Transverse colon (tissue), 4 donors: Measurements from ENCODE around the gene DNAJC5. TPM values are rescaled to one million over a fixed set of nuclear protein-coding genes. Genes with fewer than 3 reads are reported as not detected.
A peak's percentile ranks its signal among the peaks of the same experiment; 100 is the strongest.

ENCODE experiments used
- DNase-seq: peaks from one replicate; pipeline ENCODE4 v3.0.0-alpha.2; 2019
- H3K27ac ChIP-seq, 4 donors: fragments of 200-600 bp; sonication (generic); 2 replicates each; pipeline ENCODE4 v1.5.1; 2016 to 2018; ENCODE audit warnings: inconsistent platforms in 4 of 4
- H3K27me3 ChIP-seq: fragments of 200-600 bp; sonication (generic); 2 replicates; pipeline ENCODE4 v1.5.1; 2017; ENCODE audit warnings: inconsistent platforms
- H3K36me3 ChIP-seq, 4 donors: fragments of 200-600 bp; sonication (generic); 2 replicates each; pipeline ENCODE4 v1.5.1; 2017 to 2019; ENCODE audit warnings: inconsistent platforms in 4 of 4
- H3K4me1 ChIP-seq, 4 donors: fragments of 200-600 bp; sonication (generic); 2 replicates each; pipeline ENCODE4 v1.5.1; 2017 to 2020; ENCODE audit warnings: inconsistent platforms in 4 of 4
- H3K4me3 ChIP-seq, 4 donors: fragments of 200-600 bp; sonication (generic); 1 replicate in 1 of 4; 2 replicates in 3 of 4; pipeline versions ENCODE4 v1.5.1 to v1.6.1; 2017 to 2019; ENCODE audit warnings: inconsistent platforms in 4 of 4
- H3K9me3 ChIP-seq, 2 donors: fragments of 200-600 bp; sonication (generic); 2 replicates each; pipeline ENCODE4 v1.5.1; 2017 to 2019; ENCODE audit warnings: inconsistent platforms in 2 of 2
- EP300 ChIP-seq: sonication (generic); formaldehyde crosslinking; IDR thresholded peaks from one replicate; pipeline ENCODE4 v1.6.1; 2017; ENCODE audit warnings: antibody characterized with exemption, low read depth
- POLR2A ChIP-seq: fragments of 450-650 bp; IDR thresholded peaks from one replicate; pipeline ENCODE4 v1.6.1; 2016; ENCODE audit warnings: antibody characterized with exemption, mild to moderate bottlenecking, moderate library complexity
- POLR2AphosphoS5 ChIP-seq, 3 donors: sonication (generic); formaldehyde crosslinking; IDR thresholded peaks; one replicate each; pipeline ENCODE4 v1.6.1; 2016; ENCODE audit warnings: antibody characterized with exemption in 3 of 3
- WGBS, 2 donors: methylation state at CpG; one replicate each; pipeline ENCODE4 v1.1.5; 2018; ENCODE audit warnings: low coverage in 1 of 2; 5-methylcytosine and 5-hydroxymethylcytosine counted together
- in situ Hi-C, 4 donors: fragments of 200-750 bp; cut with MboI; loops; one replicate each; pipeline versions ENCODE4 v1.15.0 to v1.15.1; 2017; ENCODE audit warnings: low sequenced_read_pairs in 3 of 4, low pct_ligation_motif_present in 1 of 4, low pct_unique_long_range_greater_than_20kb in 1 of 4
- intact Hi-C: fragments of 100-400 bp; cut with DNase I; formaldehyde crosslinking; loops from one replicate; pipeline ENCODE4 v1.15.1; 2023; ENCODE audit warnings: low total_unique reads
- total RNA-seq, 4 donors: library from RNA; depleted of rRNA; stranded (reverse); fragments of >200 nt; gene quantifications; one replicate each; pipeline ENCODE4 v1.1.0, GENCODE V29; 2016
- TF ChIP-seq, protein P1 (sequence below), 5 experiments: fragments of 200-600 bp in 3 of 5; fragments of 450-650 bp in 2 of 5; sonication (generic) in 3 of 5; IDR thresholded peaks; 1 replicate in 2 of 5; 2 replicates in 3 of 5; pipeline ENCODE4 v1.5.1; 2016 to 2017; ENCODE audit warnings: antibody characterized with exemption in 5 of 5, inconsistent platforms in 3 of 5, mild to moderate bottlenecking in 2 of 5, moderate library complexity in 1 of 5

Gene DNAJC5
- total RNA-seq, 4 donors from 2014 or later, result 59.9 to 77.3 (median 71.4) TPM

DNA sequence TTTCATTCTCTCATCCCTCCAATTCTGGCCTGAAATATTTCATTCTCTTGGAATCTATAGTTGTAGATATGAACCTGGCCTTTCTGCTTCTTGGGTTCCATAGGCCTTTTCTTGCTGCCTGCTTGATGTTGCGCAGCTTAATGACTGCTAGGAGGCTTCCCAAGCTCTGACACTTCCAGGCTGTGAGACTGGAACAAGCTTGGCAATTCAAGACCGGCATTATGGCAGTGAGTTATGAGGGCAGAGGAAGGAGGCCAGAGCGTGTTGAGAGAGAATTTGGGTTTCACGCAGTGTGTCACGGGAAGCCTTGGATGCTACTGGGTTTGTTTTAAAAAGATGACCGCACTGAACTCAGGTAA lies 948 bp upstream of the DNAJC5 start:
- peak overlapping the region; percentile 85 to 94 (median 92) for H3K27ac ChIP-seq
- H3K36me3 ChIP-seq, result peaks cover 0 to 10% (median 4%) of the 10 kb centered on the region in 4 donors
- WGBS, 2 donors, result 23% methylated on average over 6 of the region's 6 CpGs; no CpG with 5 or more reads in 1 of the 2 donors
- peak overlapping the region in 2 of 4 donors; percentile 73 to 82 for H3K4me3 ChIP-seq
- no peaks in the 10 kb centered on the region for H3K9me3 ChIP-seq
- H3K27me3 ChIP-seq, result no peaks in the 10 kb centered on the region
- no peak for DNase-seq
- TF ChIP-seq, protein P1, sequence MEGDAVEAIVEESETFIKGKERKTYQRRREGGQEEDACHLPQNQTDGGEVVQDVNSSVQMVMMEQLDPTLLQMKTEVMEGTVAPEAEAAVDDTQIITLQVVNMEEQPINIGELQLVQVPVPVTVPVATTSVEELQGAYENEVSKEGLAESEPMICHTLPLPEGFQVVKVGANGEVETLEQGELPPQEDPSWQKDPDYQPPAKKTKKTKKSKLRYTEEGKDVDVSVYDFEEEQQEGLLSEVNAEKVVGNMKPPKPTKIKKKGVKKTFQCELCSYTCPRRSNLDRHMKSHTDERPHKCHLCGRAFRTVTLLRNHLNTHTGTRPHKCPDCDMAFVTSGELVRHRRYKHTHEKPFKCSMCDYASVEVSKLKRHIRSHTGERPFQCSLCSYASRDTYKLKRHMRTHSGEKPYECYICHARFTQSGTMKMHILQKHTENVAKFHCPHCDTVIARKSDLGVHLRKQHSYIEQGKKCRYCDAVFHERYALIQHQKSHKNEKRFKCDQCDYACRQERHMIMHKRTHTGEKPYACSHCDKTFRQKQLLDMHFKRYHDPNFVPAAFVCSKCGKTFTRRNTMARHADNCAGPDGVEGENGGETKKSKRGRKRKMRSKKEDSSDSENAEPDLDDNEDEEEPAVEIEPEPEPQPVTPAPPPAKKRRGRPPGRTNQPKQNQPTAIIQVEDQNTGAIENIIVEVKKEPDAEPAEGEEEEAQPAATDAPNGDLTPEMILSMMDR (IDR thresholded peaks at IDR 0.05), result no peak
- TF ChIP-seq POLR2AphosphoS5 (IDR thresholded peaks at IDR 0.05) (no peak), EP300 (no peak), POLR2A (no peak)
- H3K4me1 ChIP-seq, result peaks cover 16 to 42% (median 25%) of the 10 kb centered on the region in 4 donors
- intact Hi-C loops (no loop called here), in situ Hi-C loops (no loop called here)

DNA sequence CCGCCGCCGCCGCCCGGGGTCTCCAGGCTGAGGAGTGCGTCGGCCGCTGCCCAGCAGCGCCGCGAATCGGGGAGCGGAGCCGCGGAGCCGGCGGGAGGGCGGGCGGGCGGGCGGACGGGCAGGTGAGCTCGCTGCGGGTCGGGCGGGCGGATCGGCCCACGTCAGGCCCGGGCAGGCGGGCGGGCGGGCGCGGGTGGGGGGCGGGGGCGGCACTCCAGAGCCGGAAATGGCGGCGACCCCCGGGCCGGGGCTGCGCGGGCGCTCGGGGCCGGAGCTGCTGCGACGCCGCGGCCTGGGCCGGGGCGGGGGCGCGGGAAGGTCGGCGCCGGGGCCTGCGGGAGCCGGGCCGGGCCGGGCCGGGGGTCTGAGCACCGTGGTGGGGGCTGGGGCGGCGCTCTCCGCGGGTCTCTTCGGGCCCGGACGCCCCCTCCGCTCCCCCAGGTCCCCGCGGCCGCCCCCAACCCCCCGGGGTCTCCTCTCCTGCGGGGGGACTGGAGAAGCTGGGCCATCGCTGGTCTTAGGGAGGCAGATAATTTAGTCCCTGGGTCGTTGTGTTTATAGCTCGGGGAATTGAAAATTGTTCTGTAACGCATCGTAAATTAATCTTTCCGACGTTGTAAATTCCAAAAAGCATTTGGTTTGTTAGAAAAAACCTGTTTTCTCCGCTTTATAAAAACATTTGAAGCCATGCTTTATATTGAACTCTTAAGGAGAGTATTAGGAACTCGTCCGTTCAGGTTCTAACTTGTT lies 451 bp downstream of the DNAJC5 start:
- intact Hi-C loops, result loop anchor here (1.0 kb wide), 1 partner anchor 45 kb away; no protein-coding TSS in a partner anchor
- no peak for DNase-seq
- peak overlapping the region; percentile 63 to 86 (median 78) for H3K4me3 ChIP-seq
- peaks cover 16 to 48% (median 25%) of the 10 kb centered on the region in 4 donors for H3K4me1 ChIP-seq
- no peaks in the 10 kb centered on the region for H3K27me3 ChIP-seq
- peaks cover 0 to 4% (median 0%) of the 10 kb centered on the region in 4 donors for H3K36me3 ChIP-seq
- WGBS, 2 donors, result 0% methylated on average over 1 to 15 of the region's 87 CpGs
- no peak for TF ChIP-seq EP300
- TF ChIP-seq POLR2A, result no peak
- TF ChIP-seq, protein P1 (IDR thresholded peaks at IDR 0.05), result no peak
- no peak for TF ChIP-seq POLR2AphosphoS5 (IDR thresholded peaks at IDR 0.05)
- H3K9me3 ChIP-seq, result no peaks in the 10 kb centered on the region
- in situ Hi-C loops, result no loop called here
- peak overlapping the region; percentile 85 to 94 (median 92) for H3K27ac ChIP-seq

DNA sequence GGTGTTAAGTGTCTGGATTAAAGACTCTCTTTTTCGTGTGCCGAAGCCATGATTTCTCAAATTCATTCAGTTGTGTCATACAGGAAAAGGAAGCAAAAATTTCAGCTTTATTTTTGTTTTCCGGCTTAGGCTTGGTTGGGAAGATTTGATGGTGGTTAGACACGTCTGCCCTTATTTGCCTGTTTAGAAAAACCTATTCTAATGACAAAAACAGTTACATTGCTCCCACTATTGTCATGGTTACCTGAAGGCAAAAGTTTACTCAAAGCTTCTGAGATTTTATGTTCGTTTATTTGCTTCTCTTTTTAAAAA lies 982 bp downstream of the DNAJC5 start:
- in situ Hi-C loops (no loop called here), intact Hi-C loops (loop anchor here (1.0 kb wide), 1 partner anchor 44 kb away; no protein-coding TSS in a partner anchor)
- Histone ChIP-seq H3K4me1 (peaks cover 16 to 48% (median 26%) of the 10 kb centered on the region in 4 donors), H3K9me3 (no peaks in the 10 kb centered on the region), H3K27me3 (no peaks in the 10 kb centered on the region), H3K27ac (peak overlapping the region; percentile 85 to 94 (median 92)), H3K4me3 (peak overlapping the region; percentile 63 to 86 (median 78)), H3K36me3 (no peaks in the 10 kb centered on the region)
- DNase-seq, result no peak
- WGBS, 2 donors, result 0 to 1% methylated on average over 4 to 5 of the region's 5 CpGs
- no peak for TF ChIP-seq POLR2A
- no peak for TF ChIP-seq EP300
- no peak for TF ChIP-seq POLR2AphosphoS5 (IDR thresholded peaks at IDR 0.05)
- TF ChIP-seq, protein P1 (IDR thresholded peaks at IDR 0.05), result no peak

DNA sequence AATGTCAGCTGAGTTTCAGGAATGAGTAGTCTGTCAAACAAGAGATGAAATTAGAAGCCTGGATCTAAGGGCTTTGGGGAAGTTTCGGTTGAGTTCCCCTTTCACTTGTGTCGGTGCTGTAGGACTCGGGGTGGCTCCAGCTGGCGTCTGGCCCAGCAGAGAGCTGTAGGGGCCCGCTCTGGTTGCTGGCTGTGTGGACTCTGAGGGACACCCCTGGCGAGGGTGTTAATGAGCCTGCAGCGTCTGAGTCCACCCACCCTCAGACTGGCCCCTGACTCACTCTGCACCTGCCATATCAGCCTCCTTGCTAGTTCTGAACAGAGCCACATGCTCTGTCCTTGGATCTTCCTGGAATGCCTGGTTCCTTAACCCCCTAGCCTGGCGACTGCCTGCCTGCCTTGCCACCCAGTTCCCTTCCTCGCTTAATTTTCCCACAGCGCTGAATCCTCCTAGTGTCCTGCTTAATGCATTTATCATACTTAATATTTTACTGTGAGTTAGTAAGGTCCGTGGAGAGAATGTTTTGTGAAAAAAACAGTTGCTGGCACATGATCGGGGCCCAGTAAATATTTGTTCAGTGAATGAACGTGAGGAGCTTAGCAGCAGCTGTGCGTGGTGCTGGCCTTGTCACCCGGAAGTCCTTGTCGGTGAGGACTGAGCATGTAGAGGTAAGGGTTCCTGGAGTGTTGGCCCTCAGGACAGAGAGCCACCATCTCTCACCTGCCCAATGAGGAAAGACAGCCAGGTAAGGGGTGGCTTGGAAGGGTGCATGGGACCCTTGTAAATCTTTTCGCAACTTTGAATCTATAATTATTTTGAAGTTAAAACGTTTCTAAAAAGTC lies 1.6 kb downstream of the DNAJC5 start:
- intact Hi-C loops, result no loop called here
- TF ChIP-seq, protein P1 (IDR thresholded peaks at IDR 0.05), result no peak
- TF ChIP-seq POLR2A, result peak; percentile 59
- TF ChIP-seq POLR2AphosphoS5 (IDR thresholded peaks at IDR 0.05), result peak in 1 of 3 donors; percentile 8
- peak; percentile 68 for DNase-seq
- in situ Hi-C loops, result no loop called here
- no peaks in the 10 kb centered on the region for H3K9me3 ChIP-seq
- H3K4me1 ChIP-seq, result peaks cover 16 to 49% (median 29%) of the 10 kb centered on the region in 4 donors
- 4 to 10% methylated on average over 7 to 18 of the region's 18 CpGs for WGBS, 2 donors
- H3K27me3 ChIP-seq, result no peaks in the 10 kb centered on the region
- H3K27ac ChIP-seq, result peak overlapping the region; percentile 85 to 94 (median 92)
- peak overlapping the region in 3 of 4 donors; percentile 73 to 86 (median 82) for H3K4me3 ChIP-seq
- H3K36me3 ChIP-seq, result no peaks in the 10 kb centered on the region
